Measurements from ENCODE around the gene MACROH2A1. TPM values are rescaled to one million over a fixed set of nuclear protein-coding genes. Genes with fewer than 3 reads are reported as not detected.

MACROH2A1 gene
- polyA plus RNA-seq, 3 donors, result 34.6 to 119 (median 81.0) TPM

DNA sequence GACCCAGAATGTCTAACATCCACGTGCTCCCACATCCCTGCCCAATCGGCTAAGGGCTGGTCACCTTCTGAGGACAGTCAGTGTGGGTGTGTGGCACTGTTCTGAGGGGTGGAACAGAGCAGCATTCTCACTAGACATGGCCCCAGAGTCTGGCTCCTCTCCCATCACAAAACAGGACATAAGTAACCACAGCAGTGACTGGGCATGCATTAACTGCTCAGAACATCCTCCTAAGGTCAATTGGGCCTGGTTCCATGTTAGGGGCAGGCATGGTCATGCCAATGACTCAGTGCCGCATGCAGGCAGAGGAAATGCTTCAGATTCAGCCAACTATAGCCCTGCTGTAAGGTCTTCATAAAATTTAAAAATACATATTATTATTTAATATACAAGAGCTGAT lies 12.9 kb downstream of the MACROH2A1 start:
- 88 to 95% (median 92%) methylated on average over 3 of the region's 3 CpGs for WGBS, 3 donors
- no peak overlapping the region for H3K27ac ChIP-seq (ENCODE audit: low read depth, low read length)

- WGBS, 3 donors, result 68 to 81% (median 76%) methylated on average over 3 of the region's 3 CpGs
- H3K27ac ChIP-seq (ENCODE audit: low read depth, low read length), result no peak overlapping the region
Observed at GRCh38 chr5:135385576-135385975, 13.5 kb downstream of the MACROH2A1 start.

GRCh38 chr5:135384898-135385297 lies 14.1 kb downstream of the MACROH2A1 start:
- H3K27ac ChIP-seq (ENCODE audit: low read depth, low read length), result no peak overlapping the region

GRCh38 chr5:135383803-135384495 lies 15.1 kb downstream of the MACROH2A1 start:
- WGBS, 3 donors, result 64 to 86% (median 71%) methylated on average over 3 of the region's 3 CpGs
- no peak overlapping the region for H3K27ac ChIP-seq (ENCODE audit: low read depth, low read length)

DNA sequence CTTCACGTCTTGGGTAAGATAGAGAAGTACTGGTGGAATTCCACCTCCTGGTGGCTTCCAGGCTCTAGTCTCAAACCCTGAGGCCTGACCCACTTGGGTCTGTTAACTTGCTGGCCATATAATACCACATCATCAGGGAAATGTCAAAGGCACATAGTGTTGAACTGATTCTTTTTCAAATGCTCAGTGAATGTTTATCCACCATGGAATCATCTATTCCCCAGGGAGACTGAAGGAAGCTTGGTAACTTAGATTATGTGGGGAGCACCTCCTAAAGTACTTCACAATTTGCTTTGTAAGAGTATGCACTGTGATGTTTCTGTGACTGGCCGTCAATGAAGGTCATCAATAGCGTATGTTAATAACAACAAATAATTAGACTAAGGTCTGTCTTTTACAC lies 16.1 kb downstream of the MACROH2A1 start:
- WGBS, 3 donors, result 74 to 89% (median 85%) methylated on average over 3 of the region's 3 CpGs
- H3K27ac ChIP-seq (ENCODE audit: low read depth, low read length), result no peak overlapping the region

DNA sequence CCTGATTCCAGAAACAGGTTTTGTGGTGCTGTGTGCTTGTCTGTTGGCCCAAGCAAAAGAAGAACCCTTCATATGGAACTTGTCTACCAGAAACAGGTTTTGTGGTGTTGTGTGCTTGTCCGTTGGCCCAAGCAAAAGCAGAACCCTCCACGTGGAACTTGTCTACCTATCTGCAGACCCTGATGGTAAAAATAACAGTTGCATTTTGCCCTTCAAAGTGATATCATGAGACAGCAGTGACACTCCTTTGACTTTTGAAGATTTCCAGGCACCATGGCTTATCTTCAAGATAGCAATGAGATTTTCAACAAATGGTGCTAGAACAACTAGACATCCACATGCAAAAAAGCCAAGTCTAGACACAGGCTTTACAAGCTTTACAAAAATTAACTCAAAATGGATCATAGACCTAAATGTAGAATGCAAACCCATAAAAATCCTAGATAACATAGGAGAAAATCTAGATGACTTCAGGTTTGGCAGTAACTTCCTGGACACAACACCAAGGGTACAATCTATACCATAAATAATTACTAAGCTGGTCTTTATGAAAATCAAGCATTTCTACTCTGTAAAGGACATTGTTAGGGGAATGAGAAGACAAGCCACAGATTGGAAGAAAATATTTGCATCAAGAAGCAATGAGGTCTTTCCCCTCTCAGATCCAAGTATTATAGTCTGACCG lies 16.8 kb downstream of the MACROH2A1 start:
- WGBS, 3 donors, result 68 to 88% (median 79%) methylated on average over 3 of the region's 3 CpGs
- H3K27ac ChIP-seq (ENCODE audit: low read depth, low read length), result no peak overlapping the region

GRCh38 chr5:135379046-135379654 lies 19.9 kb downstream of the MACROH2A1 start:
- WGBS, 3 donors, result 69 to 83% (median 79%) methylated on average over 7 of the region's 7 CpGs
- H3K27ac ChIP-seq (ENCODE audit: low read depth, low read length), result no peak overlapping the region

DNA sequence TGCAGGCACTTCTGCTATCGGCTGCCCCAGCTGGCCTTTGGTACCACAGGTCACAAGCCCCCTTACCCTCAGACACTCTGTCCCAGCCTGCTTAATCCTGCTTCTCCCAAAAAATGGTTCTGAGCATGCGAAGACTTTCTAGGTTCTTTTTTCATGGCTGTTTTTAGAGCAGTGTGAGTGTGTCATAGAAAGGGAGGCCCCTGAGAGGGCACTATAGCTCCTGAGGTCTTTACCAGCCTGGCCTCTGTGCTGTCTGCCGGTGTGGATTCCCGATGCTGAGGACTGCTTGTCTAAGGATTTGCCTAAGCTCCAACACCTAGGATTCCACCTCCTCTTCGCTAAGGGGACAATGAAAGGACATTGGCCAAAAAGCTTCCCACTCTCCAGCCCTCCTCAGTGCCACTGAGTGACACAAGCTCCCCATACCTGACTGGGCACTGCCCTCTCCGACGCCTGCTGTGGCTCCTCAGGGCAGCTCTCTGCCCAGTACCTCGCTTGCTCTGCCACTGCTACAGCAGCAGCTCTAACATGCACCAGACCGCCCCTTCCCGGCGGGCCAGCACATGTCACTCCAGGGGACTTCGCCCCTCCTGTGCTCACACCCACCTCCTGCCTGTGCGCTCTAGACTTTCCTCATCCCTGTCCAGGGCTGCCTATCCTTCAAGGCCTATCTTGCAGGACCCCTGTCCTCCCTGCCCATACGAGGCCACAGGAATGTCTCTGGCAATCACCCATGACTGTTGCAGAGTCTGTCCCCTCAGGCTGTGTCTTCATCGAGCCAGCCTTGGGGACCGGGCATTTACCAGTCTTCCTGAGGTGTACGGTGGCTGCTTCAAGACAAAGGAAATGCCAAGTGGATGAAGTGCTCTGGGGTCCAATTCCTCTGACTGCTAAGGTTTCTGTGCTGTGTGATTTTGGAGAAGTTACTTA lies 21.0 kb downstream of the MACROH2A1 start:
- no peak overlapping the region for H3K27ac ChIP-seq (ENCODE audit: low read depth, low read length)
- 67 to 80% (median 73%) methylated on average over 17 of the region's 17 CpGs for WGBS, 3 donors

DNA sequence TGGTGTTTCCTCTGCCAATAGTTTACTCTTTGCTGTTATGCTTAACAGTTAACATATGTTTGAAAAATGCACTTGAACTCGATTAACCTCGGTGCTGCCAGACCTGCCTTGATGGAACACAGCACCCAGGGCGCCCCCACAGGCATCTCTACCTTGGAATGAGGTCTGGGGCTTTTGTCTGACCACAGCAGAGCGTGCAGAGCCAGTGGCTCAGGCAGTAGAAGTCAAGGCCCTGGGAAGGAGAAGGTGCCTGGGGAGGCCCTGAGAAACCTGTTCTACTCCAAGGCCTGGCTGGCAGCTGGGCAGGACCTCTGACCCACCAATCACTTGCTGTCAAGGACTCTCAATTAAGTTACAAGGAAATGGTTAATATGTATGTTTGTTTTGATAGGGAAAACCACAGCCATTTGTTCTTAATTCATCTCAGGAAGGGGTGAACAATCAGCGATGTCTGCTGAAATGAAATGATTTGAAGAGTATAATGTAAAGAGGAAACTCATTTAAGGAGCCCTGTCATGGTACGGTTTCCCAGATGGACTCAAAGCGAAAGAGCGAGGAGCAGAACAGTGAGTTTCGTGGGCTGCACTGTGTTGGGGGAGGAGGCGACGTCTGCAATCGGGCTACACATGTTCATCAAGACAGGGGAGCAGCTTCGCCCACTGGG lies 21.9 kb downstream of the MACROH2A1 start:
- 45 to 67% (median 46%) methylated on average over 13 of the region's 13 CpGs for WGBS, 3 donors
- H3K27ac ChIP-seq (ENCODE audit: low read depth, low read length), result no peak overlapping the region

DNA sequence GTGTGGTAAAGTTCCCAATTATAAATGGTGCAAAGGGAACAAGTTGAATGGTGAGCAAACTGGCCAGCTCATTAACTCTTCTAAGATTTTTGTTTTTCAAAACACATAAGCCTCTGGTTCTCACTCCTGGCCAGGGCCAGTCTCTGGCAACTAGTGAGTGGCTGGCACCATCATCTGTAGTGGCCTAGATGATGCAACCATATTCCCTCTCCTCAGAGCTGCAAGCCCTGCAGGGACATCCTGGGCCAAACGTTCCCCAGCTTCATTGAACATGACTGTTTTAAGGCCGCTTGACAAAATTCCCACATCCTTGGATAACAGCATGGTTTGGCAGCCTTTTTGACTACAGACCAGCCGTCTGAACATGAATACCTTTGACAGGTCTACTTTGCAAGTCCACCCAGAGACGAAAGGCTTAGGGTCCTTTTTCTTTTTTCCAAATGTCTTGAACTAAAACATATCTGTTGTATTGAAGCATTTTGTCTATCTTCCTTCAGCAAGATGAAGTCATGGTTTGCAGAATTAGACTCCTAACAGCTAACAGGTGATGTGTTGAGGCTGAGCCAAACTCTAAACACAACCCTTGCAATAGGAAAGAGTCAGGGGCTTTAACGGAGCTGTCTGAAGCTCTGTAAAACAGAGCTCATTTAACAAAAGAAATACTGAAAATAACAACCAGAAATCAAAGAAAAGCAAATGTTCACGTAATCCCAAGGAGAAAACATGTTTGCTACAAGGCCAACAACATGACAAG lies 23.8 kb downstream of the MACROH2A1 start:
- WGBS, 3 donors, result 57 to 79% (median 62%) methylated on average over 6 of the region's 6 CpGs
- no peak overlapping the region for H3K27ac ChIP-seq (ENCODE audit: low read depth, low read length)

DNA sequence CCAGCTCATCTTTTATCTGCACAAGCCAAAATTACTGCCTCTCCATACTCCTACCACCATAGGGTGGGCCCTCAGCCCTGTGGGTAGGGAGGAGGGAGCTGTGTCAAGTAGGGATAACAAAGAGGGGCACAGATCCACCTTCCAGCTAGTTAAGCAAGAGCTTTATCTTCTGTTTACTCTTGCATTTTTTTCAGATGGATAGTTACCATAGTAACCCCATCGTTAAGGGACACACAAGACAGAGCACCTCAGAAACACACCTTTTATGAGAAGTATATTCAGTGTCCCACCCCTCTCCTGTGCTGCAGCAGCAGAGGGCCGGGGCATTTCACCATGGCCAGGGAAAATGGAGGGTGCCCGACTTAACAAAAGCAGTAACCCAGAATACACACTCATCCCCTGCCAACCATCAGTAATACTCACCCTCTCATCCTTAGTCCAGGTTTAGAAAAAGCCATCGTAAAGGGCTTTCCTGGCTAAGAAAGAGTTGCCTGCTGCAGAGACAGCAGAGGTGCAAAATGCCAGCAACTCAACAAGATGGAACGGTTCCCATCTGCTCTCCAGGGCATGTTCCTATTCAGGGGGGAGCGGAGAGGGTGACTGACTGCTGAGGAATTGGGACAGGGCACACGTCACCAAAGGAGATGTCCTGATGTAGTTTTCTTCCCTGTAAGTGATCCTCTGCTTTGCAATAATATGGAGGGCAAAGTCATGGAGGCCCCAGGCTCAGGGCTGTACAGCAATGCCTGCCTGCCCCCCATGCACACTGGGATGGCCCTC lies 25.1 kb downstream of the MACROH2A1 start:
- H3K27ac ChIP-seq (ENCODE audit: low read depth, low read length), result no peak overlapping the region
- WGBS, 3 donors, result 65 to 79% (median 73%) methylated on average over 7 of the region's 7 CpGs

DNA sequence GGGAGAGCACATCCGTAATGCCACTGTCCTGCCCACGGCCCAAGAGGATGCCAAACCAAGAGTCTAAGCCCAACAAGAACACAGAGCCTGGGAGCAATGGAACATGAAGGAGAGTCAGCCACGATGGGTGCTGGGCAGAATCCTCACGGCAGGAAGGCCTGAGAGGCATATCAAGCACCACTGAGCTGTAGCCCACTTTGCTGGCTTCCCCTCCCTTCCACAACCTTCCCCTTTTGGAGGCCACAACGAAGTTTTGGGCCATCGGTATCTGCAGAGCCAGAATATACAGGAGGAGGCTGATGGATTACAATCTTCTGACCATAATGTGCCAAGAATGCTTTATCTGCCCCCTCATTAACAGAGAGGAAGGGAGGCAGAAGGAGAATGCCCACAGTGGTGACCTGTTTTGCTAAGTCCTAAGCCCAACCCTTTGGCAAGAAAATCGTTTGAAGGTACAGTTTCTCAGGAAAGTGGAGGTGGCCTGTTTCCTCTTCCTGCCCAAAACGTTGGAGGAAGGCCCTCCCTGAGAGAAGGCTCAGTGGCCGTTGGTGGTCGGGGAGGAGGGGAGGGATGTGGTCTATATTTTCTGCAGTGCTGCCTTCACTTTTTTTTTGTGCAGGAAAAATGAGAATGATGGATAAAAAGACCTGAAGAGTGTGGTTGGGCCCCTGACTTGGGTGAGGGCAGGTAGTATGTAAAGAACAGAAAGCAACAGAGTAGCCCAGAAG lies 26.2 kb downstream of the MACROH2A1 start:
- H3K27ac ChIP-seq (ENCODE audit: low read depth, low read length), result no peak overlapping the region
- 44 to 78% (median 51%) methylated on average over 10 of the region's 10 CpGs for WGBS, 3 donors

- no peak overlapping the region for H3K27ac ChIP-seq (ENCODE audit: low read depth, low read length)
- WGBS, 3 donors, result 56 to 84% (median 66%) methylated on average over 4 of the region's 4 CpGs
Observed at GRCh38 chr5:135371622-135372232, 27.3 kb downstream of the MACROH2A1 start.

DNA sequence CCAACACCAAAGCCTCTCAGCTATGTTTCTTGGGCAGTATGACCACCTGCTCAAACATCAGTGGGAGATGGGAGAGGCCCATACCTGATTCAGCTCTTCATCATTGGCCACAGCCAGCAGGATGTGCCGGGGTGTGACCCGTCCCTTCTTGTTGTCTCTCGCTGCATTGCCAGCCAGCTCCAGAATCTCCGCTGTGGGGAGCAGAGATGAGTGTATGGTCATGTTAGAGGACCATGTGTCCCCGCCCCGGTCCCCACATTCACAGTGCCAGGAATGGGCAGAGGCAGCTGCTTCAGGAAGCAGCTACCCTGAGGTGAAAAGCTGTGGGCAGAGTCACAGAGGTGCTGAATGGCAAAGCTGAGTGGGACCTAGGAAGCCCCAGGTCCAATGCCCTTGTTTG lies 29.1 kb downstream of the MACROH2A1 start:
- 94 to 99% (median 95%) methylated on average over 6 of the region's 6 CpGs for WGBS, 3 donors
- H3K27ac ChIP-seq (ENCODE audit: low read depth, low read length), result no peak overlapping the region

DNA sequence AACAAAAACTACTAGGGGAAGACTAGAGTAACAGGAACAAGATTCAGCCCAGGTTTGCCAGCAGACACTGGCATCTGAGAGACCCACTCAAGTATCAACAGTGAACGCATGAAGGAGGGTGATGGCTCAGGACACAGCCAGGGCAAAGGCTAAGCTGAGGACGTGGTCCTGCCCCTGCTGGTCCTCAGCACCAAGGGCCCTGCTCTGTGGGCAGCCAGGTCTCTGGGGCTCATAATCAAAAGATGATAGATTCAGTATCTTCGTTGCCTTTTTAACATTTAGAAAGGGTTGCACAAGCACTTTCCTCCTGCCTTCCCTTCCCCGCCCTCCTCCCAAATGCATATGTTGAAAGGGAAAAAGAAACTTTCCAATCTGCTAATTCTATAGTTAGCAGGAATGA lies 31.5 kb downstream of the MACROH2A1 start:
- WGBS, 3 donors, result 60 to 79% (median 60%) methylated on average over 4 of the region's 4 CpGs

DNA sequence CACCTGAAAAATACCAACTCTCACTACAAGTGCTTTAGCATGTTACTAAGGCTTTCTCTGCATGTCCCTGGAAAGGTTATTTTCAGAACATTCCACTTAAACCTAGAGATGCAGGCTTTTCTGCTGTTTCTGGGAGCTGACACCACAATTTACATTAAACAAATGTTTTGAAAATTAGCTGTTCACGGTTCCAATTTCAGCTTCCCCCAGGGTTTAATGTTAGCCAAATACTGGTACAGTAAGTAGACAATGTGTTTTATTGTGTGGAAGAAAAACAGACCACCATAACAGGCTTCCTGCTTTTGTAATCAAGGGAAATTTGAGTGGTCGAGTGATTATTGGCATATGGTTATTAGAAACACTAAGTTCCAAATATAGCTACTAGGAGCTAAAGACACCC lies 32.0 kb downstream of the MACROH2A1 start:
- H3K27ac ChIP-seq (ENCODE audit: low read depth, low read length), result no peak overlapping the region
- 35 to 69% (median 36%) methylated on average over 2 of the region's 2 CpGs for WGBS, 3 donors

More for the DNA sequence above, 31.5 kb downstream of the MACROH2A1 start:
- H3K27ac ChIP-seq (ENCODE audit: low read depth, low read length), result no peak overlapping the region

All from adipose tissue (tissue), 3 donors.